BJ (cell line): ENCODE measurements around the gene VSTM2B. TPM values are rescaled to one million over a fixed set of nuclear protein-coding genes. Genes with fewer than 3 reads are reported as not detected.

Experiments
- CTCF ChIA-PET: fragments of 350-600 bp; formaldehyde crosslinking; extraction: SDS; loops from one replicate; lab custom pipeline; 2021; ENCODE audit warnings: antibody characterized with exemption, inconsistent platforms; lab: Yijun Ruan, JAX
- POLR2A ChIA-PET: fragments of 300-600 bp; sonication (Branson Sonifier 250); formaldehyde crosslinking; extraction: SDS; loops from one replicate; lab custom pipeline; 2021; ENCODE audit warnings: antibody characterized with exemption; lab: Charles Lee
- DNase-seq: peaks from one replicate; pipeline ENCODE4 v3.0.0-alpha.2; 2011; ENCODE audit warnings: low read depth
- H3K27me3 ChIP-seq: 2 replicates; pipeline ENCODE4 v1.6.0; 2011; ENCODE audit warnings: low read length; ENCODE audit not compliant: control insufficient read depth, insufficient read depth
- H3K36me3 ChIP-seq: 2 replicates; pipeline ENCODE4 v1.5.1; 2011; ENCODE audit warnings: low read length; ENCODE audit not compliant: control insufficient read depth, insufficient read depth
- H3K4me3 ChIP-seq: 2 replicates; pipeline ENCODE4 v1.5.1; 2011; ENCODE audit warnings: low read depth, mild to moderate bottlenecking, control low read depth, low read length
- polyA plus RNA-seq: library from polyadenylated mRNA; depleted of rRNA; stranded (reverse); fragments of >200 nt; gene quantifications from 2 replicates; pipeline ENCODE4 v1.2.3, GENCODE V29; 2011
- TF ChIP-seq, protein P1 (sequence below): IDR thresholded peaks from 2 replicates; pipeline ENCODE4 v1.5.1; 2011; ENCODE audit warnings: low read depth, mild to moderate bottlenecking, control low read depth, inconsistent platforms, low read length, moderate library complexity; ENCODE audit not compliant: insufficient read depth

Gene VSTM2B
- polyA plus RNA-seq, 1 experiment, result not detected

DNA sequence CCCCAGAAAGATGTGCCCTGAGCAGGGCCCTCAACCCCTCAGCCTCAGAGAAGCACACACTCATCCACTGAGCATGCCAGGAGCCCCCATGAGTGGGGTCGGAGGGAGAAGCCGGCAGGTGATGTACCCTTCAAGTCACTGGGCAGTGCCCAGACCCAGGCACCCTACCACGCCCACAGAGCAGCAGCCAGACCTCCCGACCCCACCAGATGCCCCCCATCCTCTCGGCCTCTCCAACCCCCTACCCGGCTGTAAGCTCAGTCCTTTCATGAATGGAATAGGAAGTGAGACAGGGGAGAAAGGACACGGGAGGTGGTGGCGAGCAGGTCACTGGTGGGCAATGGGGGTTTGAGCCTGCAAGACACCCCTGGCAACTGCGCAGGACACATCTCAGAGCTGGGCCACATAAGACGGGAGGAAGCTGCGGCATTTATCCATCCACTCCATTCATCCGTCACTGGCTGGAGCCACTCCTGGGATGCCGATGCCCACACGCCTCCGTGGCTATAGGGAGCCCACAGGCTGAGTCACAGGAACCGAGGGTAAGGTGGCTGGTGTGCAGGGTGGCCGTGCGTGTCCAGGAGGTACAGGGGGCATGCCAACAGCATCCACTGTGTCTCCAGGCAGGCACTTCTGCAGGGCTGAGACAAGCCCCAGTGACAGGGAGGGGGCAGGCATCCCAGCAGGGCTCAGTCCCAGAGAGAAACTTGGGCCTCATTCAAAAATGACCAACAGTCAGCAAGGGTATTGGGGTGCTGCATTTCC lies 23.8 kb upstream of the VSTM2B start:
- DNase-seq, result no peak
- ChIA-PET POLR2A (no interaction called here), CTCF (no interaction called here)
- no peaks in the 10 kb centered on the region for H3K27me3 ChIP-seq
- TF ChIP-seq, protein P1, sequence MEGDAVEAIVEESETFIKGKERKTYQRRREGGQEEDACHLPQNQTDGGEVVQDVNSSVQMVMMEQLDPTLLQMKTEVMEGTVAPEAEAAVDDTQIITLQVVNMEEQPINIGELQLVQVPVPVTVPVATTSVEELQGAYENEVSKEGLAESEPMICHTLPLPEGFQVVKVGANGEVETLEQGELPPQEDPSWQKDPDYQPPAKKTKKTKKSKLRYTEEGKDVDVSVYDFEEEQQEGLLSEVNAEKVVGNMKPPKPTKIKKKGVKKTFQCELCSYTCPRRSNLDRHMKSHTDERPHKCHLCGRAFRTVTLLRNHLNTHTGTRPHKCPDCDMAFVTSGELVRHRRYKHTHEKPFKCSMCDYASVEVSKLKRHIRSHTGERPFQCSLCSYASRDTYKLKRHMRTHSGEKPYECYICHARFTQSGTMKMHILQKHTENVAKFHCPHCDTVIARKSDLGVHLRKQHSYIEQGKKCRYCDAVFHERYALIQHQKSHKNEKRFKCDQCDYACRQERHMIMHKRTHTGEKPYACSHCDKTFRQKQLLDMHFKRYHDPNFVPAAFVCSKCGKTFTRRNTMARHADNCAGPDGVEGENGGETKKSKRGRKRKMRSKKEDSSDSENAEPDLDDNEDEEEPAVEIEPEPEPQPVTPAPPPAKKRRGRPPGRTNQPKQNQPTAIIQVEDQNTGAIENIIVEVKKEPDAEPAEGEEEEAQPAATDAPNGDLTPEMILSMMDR, result no peak
- H3K36me3 ChIP-seq, result no peaks in the 10 kb centered on the region
- no peak overlapping the region for H3K4me3 ChIP-seq

DNA sequence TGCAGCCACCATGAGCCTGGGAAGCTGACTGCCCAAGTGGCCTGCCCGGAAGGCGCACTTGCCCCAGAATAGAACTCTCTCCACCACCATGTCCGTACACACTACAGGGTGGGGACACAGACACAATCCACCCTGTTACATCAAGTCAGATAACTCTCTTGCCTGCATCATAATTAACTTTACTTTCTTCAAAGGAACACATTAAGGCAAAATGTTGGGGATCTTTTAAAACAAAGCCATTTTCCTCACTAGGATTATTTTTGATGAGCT lies 23.3 kb upstream of the VSTM2B start:
- POLR2A ChIA-PET, result no interaction called here
- no peak for DNase-seq
- CTCF ChIA-PET, result no interaction called here
- H3K4me3 ChIP-seq, result no peak overlapping the region
- TF ChIP-seq, protein P1, result no peak
- H3K36me3 ChIP-seq, result no peaks in the 10 kb centered on the region
- H3K27me3 ChIP-seq, result no peaks in the 10 kb centered on the region

DNA sequence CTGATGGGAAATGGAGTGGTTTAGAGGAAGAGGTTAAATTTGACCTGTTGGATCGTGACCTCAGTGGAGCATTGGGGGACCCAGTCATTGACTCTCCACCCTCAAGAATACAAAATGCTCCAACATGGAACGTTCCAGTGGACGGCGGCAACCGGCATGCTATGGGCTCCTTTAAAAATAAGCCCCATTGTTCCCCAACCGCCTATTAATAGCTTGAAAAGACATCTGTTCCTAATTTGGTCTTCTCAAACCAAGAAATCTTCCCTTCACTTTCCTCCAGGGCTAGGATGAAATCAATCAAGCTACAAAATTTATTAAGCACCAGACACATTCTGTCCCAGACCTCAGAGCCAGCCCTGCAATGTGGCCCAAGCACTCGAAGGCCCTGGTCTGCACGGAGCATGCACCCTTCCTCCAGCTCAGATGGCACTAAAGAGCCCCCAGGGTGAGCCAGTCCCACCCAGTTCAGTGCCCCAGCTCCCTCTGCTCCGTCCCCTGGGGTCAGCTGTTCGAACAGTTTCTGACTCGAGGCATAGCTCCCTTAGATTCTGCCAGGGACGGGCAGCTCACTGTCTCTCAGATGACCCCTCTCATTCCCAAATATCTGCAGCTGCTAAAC lies 22.5 kb upstream of the VSTM2B start:
- CTCF ChIA-PET, result interaction anchor here (1.0 kb wide), 1 partner anchor 25 kb away, joined by 3 read pairs; no protein-coding TSS in a partner anchor

DNA sequence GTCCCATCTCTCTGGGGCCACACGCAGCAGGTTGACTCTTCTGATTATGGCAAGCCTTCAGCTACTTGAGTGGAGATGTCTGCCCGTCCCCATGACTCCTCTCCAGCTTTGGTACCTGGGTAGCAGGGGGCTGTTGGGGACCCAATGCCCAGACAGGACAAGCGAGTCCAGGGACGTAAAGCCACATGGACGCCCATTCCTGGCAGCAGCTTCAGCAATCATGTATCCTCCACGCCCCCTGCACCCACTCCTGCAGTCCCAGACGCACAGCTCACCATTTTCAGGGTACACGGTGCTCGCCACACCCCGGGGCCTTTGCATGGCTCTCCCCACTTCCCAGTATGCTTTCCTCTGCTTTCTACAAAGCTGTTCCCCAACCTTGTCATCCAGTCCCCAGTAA lies 22.0 kb upstream of the VSTM2B start:
- Histone ChIP-seq H3K36me3 (no peaks in the 10 kb centered on the region), H3K27me3 (no peaks in the 10 kb centered on the region), H3K4me3 (no peak overlapping the region)
- POLR2A ChIA-PET, result no interaction called here
- CTCF ChIA-PET, result interaction anchor here (1.0 kb wide), 1 partner anchor 25 kb away, joined by 3 read pairs; no protein-coding TSS in a partner anchor
- TF ChIP-seq, protein P1, result no peak
- DNase-seq, result no peak

More for the DNA sequence above, 22.5 kb upstream of the VSTM2B start:
- TF ChIP-seq, protein P1, result no peak
- Histone ChIP-seq H3K27me3 (no peaks in the 10 kb centered on the region), H3K36me3 (no peaks in the 10 kb centered on the region), H3K4me3 (no peak overlapping the region)
- POLR2A ChIA-PET, result no interaction called here
- no peak for DNase-seq

DNA sequence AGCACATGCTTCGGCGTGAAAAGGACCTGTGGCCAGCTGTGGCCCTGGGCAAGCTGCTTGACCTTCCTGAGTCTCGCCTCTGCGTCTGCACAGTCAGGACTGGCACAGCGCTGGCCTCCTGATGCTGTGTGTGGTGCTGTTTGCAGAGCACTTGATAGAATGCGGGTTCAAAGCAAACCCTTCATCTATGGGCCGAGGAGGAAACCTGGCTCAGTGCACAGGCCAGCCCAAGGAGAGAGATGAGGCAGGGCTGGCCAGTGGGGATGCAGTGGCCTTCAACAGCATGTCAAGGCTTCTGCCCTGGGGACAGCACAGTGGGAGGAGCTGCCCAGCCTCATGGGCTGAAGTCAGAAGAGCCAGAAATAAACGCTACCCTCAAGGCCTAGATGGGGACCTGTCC lies 21.3 kb upstream of the VSTM2B start:
- Histone ChIP-seq H3K27me3 (no peaks in the 10 kb centered on the region), H3K36me3 (no peaks in the 10 kb centered on the region), H3K4me3 (no peak overlapping the region)
- ChIA-PET CTCF (no interaction called here), POLR2A (no interaction called here)
- no peak for DNase-seq
- TF ChIP-seq, protein P1, result no peak
